ENCODE measurements around the gene LATS2.
"Not testable (repeated sequence)": the region's sequence is repeated elsewhere in the genome, so short reads cannot be mapped to it uniquely, and the experiment has no call there.

The LATS2 gene

GRCh38 chr13:20952838-20953237 lies 108.5 kb downstream of the LATS2 start:
- H3K4me3 ChIP-seq (ENCODE audit: low read depth, low read length): no peak overlapping the region
- no peaks in the 10 kb centered on the region for H3K36me3 ChIP-seq
- no peaks in the 10 kb centered on the region for H3K4me1 ChIP-seq
- TF ChIP-seq, protein P1, sequence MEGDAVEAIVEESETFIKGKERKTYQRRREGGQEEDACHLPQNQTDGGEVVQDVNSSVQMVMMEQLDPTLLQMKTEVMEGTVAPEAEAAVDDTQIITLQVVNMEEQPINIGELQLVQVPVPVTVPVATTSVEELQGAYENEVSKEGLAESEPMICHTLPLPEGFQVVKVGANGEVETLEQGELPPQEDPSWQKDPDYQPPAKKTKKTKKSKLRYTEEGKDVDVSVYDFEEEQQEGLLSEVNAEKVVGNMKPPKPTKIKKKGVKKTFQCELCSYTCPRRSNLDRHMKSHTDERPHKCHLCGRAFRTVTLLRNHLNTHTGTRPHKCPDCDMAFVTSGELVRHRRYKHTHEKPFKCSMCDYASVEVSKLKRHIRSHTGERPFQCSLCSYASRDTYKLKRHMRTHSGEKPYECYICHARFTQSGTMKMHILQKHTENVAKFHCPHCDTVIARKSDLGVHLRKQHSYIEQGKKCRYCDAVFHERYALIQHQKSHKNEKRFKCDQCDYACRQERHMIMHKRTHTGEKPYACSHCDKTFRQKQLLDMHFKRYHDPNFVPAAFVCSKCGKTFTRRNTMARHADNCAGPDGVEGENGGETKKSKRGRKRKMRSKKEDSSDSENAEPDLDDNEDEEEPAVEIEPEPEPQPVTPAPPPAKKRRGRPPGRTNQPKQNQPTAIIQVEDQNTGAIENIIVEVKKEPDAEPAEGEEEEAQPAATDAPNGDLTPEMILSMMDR (IDR thresholded peaks at IDR 0.05; ENCODE audit: low read depth, low read length): no peak
- no peaks in the 10 kb centered on the region for H3K9me3 ChIP-seq
- peaks cover 21% of the 10 kb centered on the region for H3K27me3 ChIP-seq
- no peak for DNase-seq

GRCh38 chr13:20948001-20948400 lies 113.4 kb downstream of the LATS2 start:
- peaks cover 15% of the 10 kb centered on the region for H3K27me3 ChIP-seq
- not testable (repeated sequence) for H3K4me1 ChIP-seq; H3K4me3 ChIP-seq (ENCODE audit: low read depth, low read length); DNase-seq; H3K36me3 ChIP-seq; H3K9me3 ChIP-seq

GRCh38 chr13:20945952-20946383 lies 115.4 kb downstream of the LATS2 start:
- TF ChIP-seq, protein P1 (IDR thresholded peaks at IDR 0.05; ENCODE audit: low read depth, low read length): no peak
- H3K27me3 ChIP-seq: peaks cover 8% of the 10 kb centered on the region
- no peaks in the 10 kb centered on the region for H3K9me3 ChIP-seq
- no peak overlapping the region for H3K4me3 ChIP-seq (ENCODE audit: low read depth, low read length)
- DNase-seq: no peak
- H3K36me3 ChIP-seq: no peaks in the 10 kb centered on the region
- H3K4me1 ChIP-seq: no peaks in the 10 kb centered on the region

DNA sequence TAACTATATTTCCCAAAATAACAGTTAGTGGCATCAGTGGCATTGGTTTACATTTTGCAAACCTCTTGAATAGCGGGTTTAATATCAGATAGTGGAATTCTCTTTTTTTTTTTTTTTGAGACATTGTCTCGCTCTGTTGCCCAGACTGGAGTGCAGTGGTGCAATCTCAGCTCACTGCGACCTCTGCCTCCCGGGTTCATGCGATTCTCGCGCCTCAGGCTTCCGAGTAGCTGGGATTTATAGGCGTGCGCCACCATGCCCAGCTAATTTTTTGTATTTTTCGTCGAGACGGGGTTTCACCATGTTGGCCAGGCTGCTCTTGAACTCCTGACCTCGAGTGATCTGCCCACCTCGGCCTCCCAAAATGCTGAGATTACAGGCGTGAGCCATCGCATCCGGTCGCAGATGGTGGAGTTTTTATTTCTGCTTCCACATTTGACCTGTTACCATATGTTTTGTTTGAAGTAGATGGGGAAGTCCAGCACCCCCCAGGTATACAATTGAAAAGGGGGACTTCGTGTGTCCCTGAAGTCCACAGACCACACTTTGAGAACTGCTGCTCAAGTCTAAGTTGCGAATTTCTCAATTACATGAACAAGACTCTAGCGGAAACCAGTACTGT lies 118.3 kb downstream of the LATS2 start:
- peaks cover 18% of the 10 kb centered on the region for H3K27me3 ChIP-seq
- no peaks in the 10 kb centered on the region for H3K9me3 ChIP-seq
- H3K4me3 ChIP-seq (ENCODE audit: low read depth, low read length): no peak overlapping the region
- no peaks in the 10 kb centered on the region for H3K36me3 ChIP-seq
- DNase-seq: no peak
- TF ChIP-seq, protein P1 (IDR thresholded peaks at IDR 0.05; ENCODE audit: low read depth, low read length): no peak
- no peaks in the 10 kb centered on the region for H3K4me1 ChIP-seq

DNA sequence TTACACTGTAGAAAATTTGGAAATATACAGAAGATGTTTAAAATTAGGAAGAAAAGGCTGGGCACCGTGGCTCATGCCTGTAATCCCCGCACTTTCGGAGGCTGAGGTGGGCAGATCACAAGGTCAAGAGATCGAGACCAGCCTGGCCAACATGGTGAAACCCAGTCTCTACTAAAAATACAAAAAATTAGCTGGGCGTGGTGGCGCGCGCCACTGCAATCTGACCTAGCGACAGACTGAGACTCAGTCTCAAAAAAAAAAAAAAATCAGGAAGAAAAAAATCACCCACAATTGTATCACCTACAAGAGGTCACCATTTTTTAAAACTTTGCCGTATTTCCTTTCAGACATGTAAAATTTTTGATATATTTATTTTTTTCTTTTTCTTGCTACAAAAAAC lies 120.9 kb downstream of the LATS2 start:
- H3K36me3 ChIP-seq; H3K4me1 ChIP-seq; H3K4me3 ChIP-seq (ENCODE audit: low read depth, low read length); DNase-seq; H3K9me3 ChIP-seq: not testable (repeated sequence)
- H3K27me3 ChIP-seq: peaks cover 12% of the 10 kb centered on the region

- H3K27me3 ChIP-seq: peaks cover 12% of the 10 kb centered on the region
- H3K9me3 ChIP-seq: no peaks in the 10 kb centered on the region
- DNase-seq: no peak
- H3K4me1 ChIP-seq: no peaks in the 10 kb centered on the region
- H3K36me3 ChIP-seq: no peaks in the 10 kb centered on the region
- TF ChIP-seq, protein P1 (IDR thresholded peaks at IDR 0.05; ENCODE audit: low read depth, low read length): no peak
- no peak overlapping the region for H3K4me3 ChIP-seq (ENCODE audit: low read depth, low read length)
Observed at GRCh38 chr13:20940083-20940482, 121.3 kb downstream of the LATS2 start.

- Histone ChIP-seq H3K4me3 (ENCODE audit: low read depth, low read length) (no peak overlapping the region), H3K27me3 (peaks cover 12% of the 10 kb centered on the region), H3K9me3 (no peaks in the 10 kb centered on the region), H3K4me1 (no peaks in the 10 kb centered on the region), H3K36me3 (no peaks in the 10 kb centered on the region)
- TF ChIP-seq, protein P1 (IDR thresholded peaks at IDR 0.05; ENCODE audit: low read depth, low read length): no peak
- no peak for DNase-seq
Observed at GRCh38 chr13:20939662-20940061, 121.7 kb downstream of the LATS2 start.
